ENCODE results near the gene TMBIM6. TPM values are rescaled to one million over a fixed set of nuclear protein-coding genes. Genes with fewer than 3 reads are reported as not detected.

Gene TMBIM6
- total RNA-seq, 1 donor from 2014 or later = 452 TPM

GRCh38 chr12:49796606-49797448, 55.5 kb downstream of the TMBIM6 start:
- Histone ChIP-seq H4K20me1 (ENCODE audit: insufficient read depth, low read length) (peaks cover 28% of the 10 kb centered on the region), H3K4me1 (ENCODE audit: insufficient read depth, low read length) (no peaks in the 10 kb centered on the region), H3K36me3 (ENCODE audit: insufficient read depth, low read length) (peaks cover 13% of the 10 kb centered on the region), H3K4me3 (ENCODE audit: insufficient read depth, low read depth, low read length) (no peak overlapping the region), H3K4me2 (ENCODE audit: low read length) (no peak overlapping the region), H3K9me3 (ENCODE audit: insufficient read depth, low read depth, low read length) (no peaks in the 10 kb centered on the region), H3K27me3 (ENCODE audit: insufficient read depth, low read length) (no peaks in the 10 kb centered on the region), H3K79me2 (ENCODE audit: insufficient read depth, low read length) (no peaks in the 10 kb centered on the region), H3K27ac (ENCODE audit: low read depth, low read length) (no peak overlapping the region), H2AFZ (ENCODE audit: low read depth, low read length) (no peak overlapping the region), H3K9ac (ENCODE audit: low read length) (no peak overlapping the region)
- Mint-ChIP-seq H3K36me3 (ENCODE audit: low read depth, unreplicated experiment) (peaks cover 9% of the 10 kb centered on the region), H3K4me1 (ENCODE audit: low read depth, unreplicated experiment) (peaks cover 3% of the 10 kb centered on the region), H3K27ac (ENCODE audit: unreplicated experiment) (no peak overlapping the region), H3K9me3 (ENCODE audit: unreplicated experiment) (no peaks in the 10 kb centered on the region), H3K4me3 (ENCODE audit: unreplicated experiment) (no peak overlapping the region), H3K27me3 (ENCODE audit: low read depth, unreplicated experiment) (no peaks in the 10 kb centered on the region)
- FAIRE-seq (no peak), DNase-seq (ENCODE audit: low read depth) (no peak)
- TF ChIP-seq EZH2 (IDR thresholded peaks at IDR 0.05; ENCODE audit: insufficient read depth, low read length) = no peak
- TF ChIP-seq CTCF (IDR thresholded peaks at IDR 0.05; ENCODE audit: insufficient read depth, low read depth, low read length) = no peak

- H3K27ac Mint-ChIP-seq (ENCODE audit: unreplicated experiment) = no peak overlapping the region
- Histone ChIP-seq H3K9ac (ENCODE audit: low read length) (no peak overlapping the region), H2AFZ (ENCODE audit: low read depth, low read length) (no peak overlapping the region), H3K9me3 (ENCODE audit: insufficient read depth, low read depth, low read length) (no peaks in the 10 kb centered on the region), H3K4me1 (ENCODE audit: insufficient read depth, low read length) (no peaks in the 10 kb centered on the region), H3K27ac (ENCODE audit: low read depth, low read length) (no peak overlapping the region), H3K36me3 (ENCODE audit: insufficient read depth, low read length) (peaks cover 13% of the 10 kb centered on the region), H4K20me1 (ENCODE audit: insufficient read depth, low read length) (peaks cover 29% of the 10 kb centered on the region), H3K27me3 (ENCODE audit: insufficient read depth, low read length) (no peaks in the 10 kb centered on the region), H3K4me2 (ENCODE audit: low read length) (no peak overlapping the region), H3K4me3 (ENCODE audit: insufficient read depth, low read depth, low read length) (no peak overlapping the region), H3K79me2 (ENCODE audit: insufficient read depth, low read length) (no peaks in the 10 kb centered on the region)
- H3K27me3 Mint-ChIP-seq (ENCODE audit: low read depth, unreplicated experiment) = no peaks in the 10 kb centered on the region
- no peak for DNase-seq (ENCODE audit: low read depth)
- H3K4me3 Mint-ChIP-seq (ENCODE audit: unreplicated experiment) = no peak overlapping the region
- H3K4me1 Mint-ChIP-seq (ENCODE audit: low read depth, unreplicated experiment) = peaks cover 3% of the 10 kb centered on the region
- peaks cover 9% of the 10 kb centered on the region for H3K36me3 Mint-ChIP-seq (ENCODE audit: low read depth, unreplicated experiment)
- TF ChIP-seq CTCF (IDR thresholded peaks at IDR 0.05; ENCODE audit: insufficient read depth, low read depth, low read length) = no peak
- TF ChIP-seq EZH2 (IDR thresholded peaks at IDR 0.05; ENCODE audit: insufficient read depth, low read length) = no peak
- no peaks in the 10 kb centered on the region for H3K9me3 Mint-ChIP-seq (ENCODE audit: unreplicated experiment)
- FAIRE-seq = no peak
Measured at GRCh38 chr12:49797449-49797776, 56.1 kb downstream of the TMBIM6 start.

- no peaks in the 10 kb centered on the region for H3K79me2 ChIP-seq (ENCODE audit: insufficient read depth, low read length)
- peaks cover 9% of the 10 kb centered on the region for H3K36me3 Mint-ChIP-seq (ENCODE audit: low read depth, unreplicated experiment)
- no peak overlapping the region for H3K27ac Mint-ChIP-seq (ENCODE audit: unreplicated experiment)
- no peaks in the 10 kb centered on the region for H3K4me1 ChIP-seq (ENCODE audit: insufficient read depth, low read length)
- TF ChIP-seq EZH2 (IDR thresholded peaks at IDR 0.05; ENCODE audit: insufficient read depth, low read length) (no peak), CTCF (IDR thresholded peaks at IDR 0.05; ENCODE audit: insufficient read depth, low read depth, low read length) (no peak)
- no peaks in the 10 kb centered on the region for H3K27me3 Mint-ChIP-seq (ENCODE audit: low read depth, unreplicated experiment)
- H3K27ac ChIP-seq (ENCODE audit: low read depth, low read length) = no peak overlapping the region
- H3K27me3 ChIP-seq (ENCODE audit: insufficient read depth, low read length) = no peaks in the 10 kb centered on the region
- H3K9ac ChIP-seq (ENCODE audit: low read length) = no peak overlapping the region
- H3K4me2 ChIP-seq (ENCODE audit: low read length) = no peak overlapping the region
- FAIRE-seq = no peak
- no peak overlapping the region for H3K4me3 Mint-ChIP-seq (ENCODE audit: unreplicated experiment)
- H4K20me1 ChIP-seq (ENCODE audit: insufficient read depth, low read length) = peaks cover 37% of the 10 kb centered on the region
- no peak overlapping the region for H2AFZ ChIP-seq (ENCODE audit: low read depth, low read length)
- no peaks in the 10 kb centered on the region for H3K9me3 ChIP-seq (ENCODE audit: insufficient read depth, low read depth, low read length)
- H3K9me3 Mint-ChIP-seq (ENCODE audit: unreplicated experiment) = no peaks in the 10 kb centered on the region
- no peak overlapping the region for H3K4me3 ChIP-seq (ENCODE audit: insufficient read depth, low read depth, low read length)
- H3K36me3 ChIP-seq (ENCODE audit: insufficient read depth, low read length) = peaks cover 19% of the 10 kb centered on the region
- H3K4me1 Mint-ChIP-seq (ENCODE audit: low read depth, unreplicated experiment) = peaks cover 3% of the 10 kb centered on the region
- no peak for DNase-seq (ENCODE audit: low read depth)
Measured at GRCh38 chr12:49798248-49798647, 56.9 kb downstream of the TMBIM6 start.
